H1 (cell line): ENCODE measurements around the gene WFDC12. TPM values are rescaled to one million over a fixed set of nuclear protein-coding genes. Genes with fewer than 3 reads are reported as not detected.

Experiments
- CREB1 ChIP-seq: IDR thresholded peaks from 2 replicates; pipeline ENCODE4 v1.6.1; 2012; ENCODE audit warnings: inconsistent platforms
- GABPA ChIP-seq: IDR thresholded peaks from 2 replicates; pipeline ENCODE4 v1.6.1; 2011; ENCODE audit warnings: mild to moderate bottlenecking, low read length, moderate library complexity, borderline replicate concordance; ENCODE audit not compliant: insufficient read depth
- RAD21 ChIP-seq, 2 experiments: IDR thresholded peaks in 1 of 2; conservative IDR thresholded peaks in 1 of 2; 2 replicates each; pipeline ENCODE4 v1.6.1; 2011; ENCODE audit warnings: low read depth in 2 of 2, low read length in 2 of 2, improper control_type of control experiment in 1 of 2, inconsistent platforms in 1 of 2, mild to moderate bottlenecking in 1 of 2, moderate library complexity in 1 of 2
- RBBP5 ChIP-seq: IDR thresholded peaks from 2 replicates; pipeline ENCODE4 v1.7.1; 2012; ENCODE audit warnings: low read depth, mild to moderate bottlenecking, inconsistent platforms, low read length, moderate library complexity, borderline replicate concordance
- RFX5 ChIP-seq: IDR thresholded peaks from 2 replicates; pipeline ENCODE4 v1.6.1; 2011; ENCODE audit warnings: low read depth, low read length, improper control_type of control experiment, borderline replicate concordance
- SIN3A ChIP-seq, 2 experiments: IDR thresholded peaks in 1 of 2; conservative IDR thresholded peaks in 1 of 2; 2 replicates each; pipeline ENCODE4 v1.6.1; 2011 to 2012; ENCODE audit warnings: low read length in 2 of 2, improper control_type of control experiment in 1 of 2, low read depth in 1 of 2, mild to moderate bottlenecking in 1 of 2
- polyA plus RNA-seq, 7 experiments: library from polyadenylated mRNA; depleted of rRNA in 3 of 7; stranded (reverse) in 5 of 7; unstranded in 2 of 7; fragments of >200 nt in 5 of 7; fragments of 200-250 nt in 2 of 7; gene quantifications; 1 replicate in 5 of 7; 2 replicates in 1 of 7; 4 replicates in 1 of 7; pipeline versions ENCODE4 v1.2.1 to v1.2.3, GENCODE V29; 2011 to 2013; ENCODE audit warnings: missing spikeins in 2 of 7, mixed read lengths in 2 of 7
- total RNA-seq: library from RNA; stranded (reverse); fragmentation: NEBNext Ultra II Directional; extraction: Animal tissue kit (Norgen Biotek cat#: 25700); gene quantifications from 2 replicates; pipeline ENCODE4 v1.2.1, GENCODE V29; 2021
- TF ChIP-seq, protein P1 (sequence below), 3 experiments: IDR thresholded peaks; 1 replicate in 2 of 3; 2 replicates in 1 of 3; pipeline versions ENCODE4 v1.5.1 to v1.6.1; 2011; ENCODE audit warnings: low read length in 3 of 3, mild to moderate bottlenecking in 3 of 3, inconsistent platforms in 2 of 3, low read depth in 1 of 3, moderate library complexity in 1 of 3; ENCODE audit not compliant: insufficient read depth in 1 of 3; ENCODE audit errors: control extremely low read depth in 1 of 3

The WFDC12 gene
- total and polyA plus RNA-seq, 2 of the 8 experiments (the other 6 are each of a cell fraction or from before 2014, with no cell fraction given), result not detected

DNA sequence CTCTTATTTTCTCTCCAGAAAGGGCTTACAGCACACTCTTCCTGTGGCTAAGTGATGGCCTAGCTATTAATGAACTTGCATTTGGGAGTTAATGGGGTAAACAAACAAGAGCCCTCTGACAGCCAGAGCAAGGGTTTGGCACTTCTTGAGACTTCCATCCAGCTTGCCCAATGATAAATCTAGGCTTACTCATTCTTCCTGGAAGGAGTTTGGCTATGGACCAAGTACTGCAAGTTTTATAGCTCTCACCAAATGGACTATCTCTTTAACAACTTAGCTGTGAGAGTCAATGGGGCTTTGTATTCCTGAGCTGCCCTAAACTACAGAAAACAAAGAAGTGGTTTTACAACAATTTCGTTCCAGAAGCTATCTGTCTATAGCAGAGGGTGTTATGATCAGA is 33.7 kb upstream of the WFDC12 start (continued):
- TF ChIP-seq, protein P1, sequence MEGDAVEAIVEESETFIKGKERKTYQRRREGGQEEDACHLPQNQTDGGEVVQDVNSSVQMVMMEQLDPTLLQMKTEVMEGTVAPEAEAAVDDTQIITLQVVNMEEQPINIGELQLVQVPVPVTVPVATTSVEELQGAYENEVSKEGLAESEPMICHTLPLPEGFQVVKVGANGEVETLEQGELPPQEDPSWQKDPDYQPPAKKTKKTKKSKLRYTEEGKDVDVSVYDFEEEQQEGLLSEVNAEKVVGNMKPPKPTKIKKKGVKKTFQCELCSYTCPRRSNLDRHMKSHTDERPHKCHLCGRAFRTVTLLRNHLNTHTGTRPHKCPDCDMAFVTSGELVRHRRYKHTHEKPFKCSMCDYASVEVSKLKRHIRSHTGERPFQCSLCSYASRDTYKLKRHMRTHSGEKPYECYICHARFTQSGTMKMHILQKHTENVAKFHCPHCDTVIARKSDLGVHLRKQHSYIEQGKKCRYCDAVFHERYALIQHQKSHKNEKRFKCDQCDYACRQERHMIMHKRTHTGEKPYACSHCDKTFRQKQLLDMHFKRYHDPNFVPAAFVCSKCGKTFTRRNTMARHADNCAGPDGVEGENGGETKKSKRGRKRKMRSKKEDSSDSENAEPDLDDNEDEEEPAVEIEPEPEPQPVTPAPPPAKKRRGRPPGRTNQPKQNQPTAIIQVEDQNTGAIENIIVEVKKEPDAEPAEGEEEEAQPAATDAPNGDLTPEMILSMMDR (IDR thresholded peaks at IDR 0.05; ENCODE audit: control extremely low read depth in 1 of 3, insufficient read depth in 1 of 3, low read depth in 1 of 3, low read length in 3 of 3), result no peak
- TF ChIP-seq SIN3A (conservative IDR thresholded peaks at IDR 0.05 in 1 of 2, IDR thresholded peaks at IDR 0.05 in 1 of 2; ENCODE audit: low read depth in 1 of 2, low read length in 2 of 2) (no peak), GABPA (no peak), RBBP5 (no peak), CREB1 (no peak), RFX5 (no peak), RAD21 (IDR thresholded peaks at IDR 0.05 in 1 of 2, conservative IDR thresholded peaks at IDR 0.05 in 1 of 2; ENCODE audit: low read depth in 2 of 2, low read length in 2 of 2) (no peak)
